ENCODE data around the gene EWSR1.

The EWSR1 gene

DNA sequence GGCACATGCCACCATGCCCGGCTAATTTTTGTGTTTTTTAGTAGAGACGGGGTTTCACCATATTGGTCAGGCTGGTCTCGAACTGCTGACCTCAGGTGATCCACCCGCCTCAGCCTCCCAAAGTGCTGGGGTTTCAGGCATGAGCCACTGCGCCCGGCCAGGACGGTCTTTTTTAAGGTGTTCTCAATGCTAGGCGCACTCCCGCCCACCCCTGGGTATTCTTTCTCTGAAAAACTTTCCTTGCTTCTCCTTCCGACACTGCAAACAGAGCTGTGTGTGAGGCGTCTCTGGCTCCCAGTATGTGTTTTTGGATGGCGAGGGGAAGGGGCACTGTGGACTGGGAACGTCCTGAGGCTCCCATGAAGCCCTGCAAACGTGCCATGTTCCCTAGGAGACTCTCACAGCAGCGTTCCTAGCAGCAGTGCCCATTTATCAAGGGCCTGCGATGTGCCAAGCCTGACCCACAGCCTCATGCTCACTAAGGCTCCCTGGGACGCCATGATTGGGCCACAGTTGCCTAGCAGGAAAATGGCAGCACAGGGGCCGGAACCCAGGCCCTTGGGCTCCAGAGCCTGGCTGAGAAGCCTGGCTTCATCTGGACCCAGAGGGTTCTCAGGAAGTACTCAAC is 49.9 kb downstream of the EWSR1 start:
- no peak for DNase-seq (ENCODE audit: low spot score)

DNA sequence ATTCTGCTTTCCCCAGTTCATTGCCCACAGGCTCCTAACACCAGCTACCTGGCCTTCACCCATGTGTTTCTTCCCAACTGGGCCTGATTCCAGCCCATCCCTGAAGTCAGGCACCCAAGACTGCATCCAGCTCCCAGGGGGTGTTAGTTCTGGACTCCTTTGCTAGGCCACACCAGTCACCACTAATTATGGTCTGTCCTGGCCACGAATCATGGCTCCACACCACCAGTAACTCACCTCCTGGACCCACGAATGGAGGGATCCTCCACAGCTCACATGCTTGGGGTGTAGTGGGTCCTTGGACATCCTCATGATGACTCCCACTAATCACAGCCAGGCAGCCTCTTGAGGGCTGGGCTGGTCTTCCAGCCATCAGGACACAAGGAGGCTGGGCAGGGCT is 51.0 kb downstream of the EWSR1 start:
- no peak for DNase-seq (ENCODE audit: low spot score)

DNA sequence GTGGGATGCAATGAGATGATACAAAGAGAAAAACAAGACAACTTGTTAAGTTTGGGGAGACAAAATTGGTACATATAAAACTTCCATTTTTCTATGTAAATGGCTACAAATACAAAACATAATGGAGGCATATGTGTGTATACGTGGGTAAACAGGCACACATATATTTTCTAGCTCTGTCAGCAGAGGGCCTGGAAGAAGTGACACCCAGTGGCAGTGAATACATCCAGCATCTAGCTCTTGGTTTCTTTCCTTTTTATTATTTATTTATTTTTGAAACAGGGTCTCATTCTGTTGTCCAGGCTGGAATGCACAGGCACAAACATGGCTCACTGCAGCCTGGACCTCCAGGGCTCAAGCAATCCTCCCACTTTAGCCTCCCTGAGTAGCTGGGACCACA is 52.5 kb downstream of the EWSR1 start:
- DNase-seq (ENCODE audit: low spot score) = no peak

DNA sequence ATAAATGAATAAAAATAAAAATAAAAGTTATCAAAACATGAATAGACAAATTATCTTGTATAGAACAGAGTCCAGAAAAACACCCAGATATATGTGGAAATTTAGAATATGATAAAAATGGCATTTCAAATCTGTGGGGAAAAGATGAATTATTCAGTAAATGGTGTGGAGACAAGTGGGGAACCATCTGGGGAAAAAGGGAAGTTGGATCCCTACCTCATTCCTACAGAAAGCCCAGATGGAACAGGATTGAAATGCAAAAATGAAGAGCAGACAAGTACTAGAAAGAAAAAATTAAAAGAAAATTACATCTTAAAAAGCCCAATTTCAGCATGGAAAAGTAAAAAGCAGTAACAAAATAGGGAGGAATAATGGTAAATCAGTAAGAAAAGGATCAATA is 55.6 kb downstream of the EWSR1 start:
- DNase-seq (ENCODE audit: low spot score) = no peak

DNA sequence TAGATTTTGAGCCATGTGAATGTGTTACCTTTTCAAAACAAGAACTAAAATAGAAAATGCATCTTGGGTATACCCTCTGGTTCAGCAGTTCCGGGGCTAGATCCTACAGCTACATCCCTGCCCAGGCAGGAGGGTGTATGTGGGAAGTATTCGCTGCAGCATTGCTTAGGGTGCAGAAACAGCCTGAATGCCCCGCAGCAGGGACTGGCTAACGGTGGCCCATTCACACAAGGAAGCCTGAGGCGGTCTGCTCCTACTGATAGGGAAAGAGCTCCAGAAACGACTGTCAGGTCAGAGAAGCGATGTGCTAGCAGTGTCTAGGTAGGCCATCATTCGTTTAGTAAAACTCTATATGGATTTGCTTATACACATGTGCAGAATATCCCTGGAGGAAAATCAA is 57.3 kb downstream of the EWSR1 start:
- DNase-seq (ENCODE audit: low spot score) = no peak

DNA sequence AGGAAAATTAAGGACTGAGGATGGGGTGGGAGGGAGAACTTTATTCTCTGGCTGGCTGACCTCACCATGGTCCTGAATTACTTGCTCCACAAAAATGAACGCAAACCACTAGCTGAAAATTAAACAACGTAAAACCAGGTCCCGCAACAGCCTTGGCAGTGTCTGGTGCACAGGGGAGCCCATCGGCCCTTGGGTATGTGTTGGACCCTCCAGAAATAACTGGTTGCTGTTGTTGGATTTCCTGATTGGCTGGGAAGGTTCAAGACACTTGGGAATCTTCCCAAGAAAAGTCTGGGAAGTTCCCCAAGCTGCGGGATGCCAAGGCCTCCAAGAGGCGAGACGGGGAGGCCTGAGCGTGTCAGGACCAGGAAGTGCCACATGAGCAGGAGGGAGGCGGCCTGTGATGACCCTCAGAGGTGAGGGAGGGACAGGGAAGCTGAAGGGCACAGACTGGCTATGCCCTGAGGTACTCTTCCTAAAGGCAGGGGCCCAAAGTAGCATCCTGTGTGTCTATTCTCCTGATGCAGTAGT is 57.8 kb downstream of the EWSR1 start:
- no peak for DNase-seq (ENCODE audit: low spot score)

GRCh38 chr22:29326481-29326880 is 58.4 kb downstream of the EWSR1 start:
- no peak for DNase-seq (ENCODE audit: low spot score)

- no peak for DNase-seq (ENCODE audit: low spot score)
These were observed 59.2 kb downstream of the EWSR1 start for GRCh38 chr22:29327089-29327764.

DNA sequence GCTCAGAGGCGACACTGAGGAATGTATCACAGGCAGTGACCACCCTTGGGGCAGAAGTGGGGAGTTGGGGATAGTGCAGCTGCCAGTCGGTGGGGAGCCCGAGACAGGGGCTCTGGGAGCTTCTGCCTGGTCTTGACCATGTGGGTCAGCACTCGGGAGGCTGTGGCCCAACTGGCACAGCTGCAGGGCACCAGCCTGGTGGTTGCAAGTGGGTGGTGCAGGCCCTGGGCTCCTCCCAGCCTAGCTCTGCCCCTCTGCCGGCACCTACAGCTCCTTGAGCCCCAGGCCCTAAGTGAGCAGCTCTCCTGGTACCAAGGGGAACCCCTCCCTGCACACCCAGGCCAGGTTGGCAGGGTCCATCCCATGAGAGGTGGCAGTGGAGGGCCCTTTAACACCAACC is 60.0 kb downstream of the EWSR1 start:
- no peak for DNase-seq (ENCODE audit: low spot score)

DNA sequence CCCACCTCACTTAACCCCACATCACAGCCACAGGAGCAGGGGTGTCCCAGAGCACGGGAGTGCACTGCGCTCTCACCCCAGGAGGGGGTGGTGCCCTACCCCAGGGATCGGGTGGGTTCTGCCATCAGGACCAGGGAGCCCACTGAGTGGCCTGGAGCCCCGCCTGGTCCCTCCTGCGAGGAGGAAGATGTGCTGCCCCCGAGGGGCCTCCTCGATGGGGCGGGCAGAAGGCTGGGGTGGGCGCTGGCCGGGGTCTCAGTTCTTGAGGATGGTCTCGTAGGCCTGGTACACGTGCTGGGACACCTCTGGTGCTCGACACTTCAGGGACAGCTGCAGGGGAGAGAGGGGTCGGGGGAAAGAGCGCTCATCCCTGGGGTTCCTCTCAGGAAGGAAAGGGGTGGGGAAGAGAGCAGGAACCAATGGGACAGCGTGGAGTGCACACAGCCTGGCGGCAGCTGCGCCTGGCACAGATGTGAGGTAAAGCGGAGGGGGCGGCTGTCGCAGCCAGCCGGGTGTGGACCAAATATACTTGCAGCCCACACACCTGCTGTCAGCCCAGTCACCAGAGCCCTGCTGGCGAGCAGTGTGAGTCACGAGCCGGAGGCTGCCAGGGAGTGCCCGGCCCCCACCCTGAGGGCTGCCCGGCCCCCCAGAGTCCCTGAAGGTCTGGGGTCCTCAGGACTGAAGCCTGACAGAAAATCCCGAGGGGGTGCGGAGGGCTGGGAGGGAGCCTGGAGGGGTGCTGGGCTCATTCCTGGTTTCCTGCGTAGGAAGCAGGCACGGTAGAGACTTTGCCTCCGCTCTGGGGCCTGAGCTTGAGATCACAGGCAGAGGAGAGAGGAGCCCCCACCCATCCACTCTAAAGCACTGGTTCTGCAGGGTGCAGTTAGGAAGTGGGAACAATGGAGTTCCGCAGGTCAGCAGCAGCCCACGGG is 60.8 kb downstream of the EWSR1 start:
- DNase-seq (ENCODE audit: low spot score) = no peak

- DNase-seq (ENCODE audit: low spot score) = no peak
These were observed 61.5 kb downstream of the EWSR1 start for GRCh38 chr22:29329581-29329980.

DNA sequence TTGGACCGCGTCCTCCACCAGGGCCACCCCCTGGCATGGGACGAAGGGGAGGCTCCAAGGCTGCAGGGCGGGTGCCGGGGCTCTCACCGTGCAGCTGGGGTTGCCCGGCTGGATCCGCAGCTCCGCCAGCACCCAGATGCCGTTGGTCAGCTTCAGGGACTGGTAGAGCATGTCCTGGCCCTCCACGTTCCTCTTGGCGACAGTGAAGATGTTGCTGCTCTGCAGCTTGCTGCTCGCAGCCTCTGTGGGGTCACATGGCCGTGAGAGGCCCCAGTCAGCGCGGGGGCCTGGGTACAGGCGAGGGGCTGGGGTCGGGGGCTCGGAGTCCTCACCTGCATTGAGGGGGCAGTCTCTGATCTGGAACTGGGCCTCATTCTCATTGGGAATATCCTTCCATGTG is 62.2 kb downstream of the EWSR1 start:
- DNase-seq (ENCODE audit: low spot score) = no peak

DNA sequence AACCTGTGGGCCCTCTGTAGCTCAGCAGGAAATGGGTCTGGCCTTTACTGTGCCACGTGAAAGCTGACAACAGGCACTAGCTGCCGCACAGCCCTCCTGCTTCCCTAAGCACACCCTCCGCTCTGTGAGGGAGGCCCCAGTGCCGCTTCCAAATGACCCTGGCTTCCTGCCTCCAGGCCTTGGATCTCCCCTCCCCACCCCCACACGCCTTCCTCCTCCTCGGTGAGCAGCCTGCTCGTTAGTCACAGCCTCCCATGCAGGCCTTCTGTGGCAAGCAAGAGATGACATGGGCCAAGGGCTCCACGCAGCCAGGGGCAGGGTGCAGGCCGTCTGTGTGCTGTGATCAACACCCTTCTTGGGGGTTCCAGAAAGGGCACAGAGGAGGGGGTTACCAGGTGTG is 62.7 kb downstream of the EWSR1 start:
- DNase-seq (ENCODE audit: low spot score) = no peak

DNA sequence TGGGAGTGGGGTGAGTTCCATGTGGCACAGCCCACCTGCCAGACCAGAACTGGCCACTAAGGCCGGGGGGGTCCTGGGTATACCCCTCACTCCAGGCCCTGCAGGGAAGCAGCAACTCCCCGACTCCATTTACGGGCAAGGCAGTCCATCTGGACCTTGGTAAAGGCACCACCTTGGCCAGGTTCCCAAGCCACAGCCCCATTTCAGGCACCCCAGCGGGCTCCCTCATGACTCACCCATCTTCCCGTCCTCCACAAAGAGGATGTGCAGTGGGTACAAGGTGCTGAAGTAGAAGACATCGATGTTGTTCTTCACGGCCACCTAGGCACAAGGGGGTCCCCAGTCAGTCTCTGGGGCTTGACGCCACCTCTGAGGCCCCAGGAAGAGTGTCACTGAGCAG is 63.1 kb downstream of the EWSR1 start:
- DNase-seq (ENCODE audit: low spot score) = no peak

DNA sequence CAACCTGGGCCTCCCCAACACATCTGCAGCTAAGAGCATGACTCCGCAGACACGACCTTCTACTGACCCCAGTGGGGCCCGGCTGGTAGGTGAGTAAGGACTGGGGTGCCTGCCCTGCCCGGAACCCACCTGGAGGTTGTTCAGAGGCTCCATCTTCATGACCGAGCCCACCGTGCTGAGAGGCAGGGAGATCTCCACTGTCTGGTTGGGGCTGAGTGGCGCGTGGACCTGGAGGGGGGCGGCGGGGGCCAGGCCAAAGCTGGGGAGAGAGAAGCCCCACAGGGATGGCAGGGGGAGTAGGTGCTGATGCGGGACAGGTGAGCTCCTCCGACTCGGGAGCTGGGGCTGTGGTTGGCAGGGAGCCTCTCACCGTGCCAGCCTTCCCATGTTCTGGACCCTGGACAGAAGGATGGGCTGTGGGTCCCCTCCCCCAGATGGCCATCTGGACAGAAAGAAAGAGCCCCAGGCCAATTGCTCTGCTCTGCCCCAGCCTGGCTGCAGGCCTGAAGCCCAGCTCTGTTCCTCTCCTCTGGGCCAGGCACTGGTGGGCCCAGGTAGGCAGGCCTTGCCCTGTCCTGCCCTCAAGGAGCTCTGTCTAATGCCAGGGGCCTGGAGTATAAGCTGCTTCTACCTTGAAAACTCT is 63.7 kb downstream of the EWSR1 start:
- DNase-seq (ENCODE audit: low spot score) = no peak

DNA sequence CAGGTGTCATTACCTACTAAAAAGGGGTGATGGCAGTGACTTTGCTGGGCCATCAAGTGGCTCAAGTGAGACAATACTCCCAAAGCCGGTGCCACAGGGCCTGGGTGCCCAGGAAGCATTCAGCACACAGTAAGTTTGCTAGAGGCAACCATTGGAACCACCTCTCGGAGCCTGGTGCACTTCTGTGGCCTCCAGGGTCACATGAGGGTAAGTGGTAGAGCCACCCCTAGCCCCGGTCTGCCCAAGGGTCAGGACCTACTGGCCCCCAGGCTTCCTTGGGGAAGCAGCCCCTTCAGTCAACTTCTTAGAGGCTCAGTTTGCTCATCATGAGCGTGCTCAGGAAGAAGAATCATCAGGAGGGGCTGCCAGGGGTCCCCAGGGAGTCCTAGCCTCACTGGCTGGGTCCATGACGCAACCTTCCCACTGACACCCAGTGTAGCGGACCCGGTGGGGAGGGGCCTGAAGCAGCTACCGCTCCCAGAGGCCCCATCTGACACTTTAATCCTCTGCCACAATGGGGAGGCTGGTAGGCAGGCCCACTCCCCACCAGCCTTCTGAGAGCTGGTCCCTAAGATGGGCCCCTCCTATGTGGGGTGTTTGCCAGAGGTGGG is 64.9 kb downstream of the EWSR1 start:
- DNase-seq (ENCODE audit: low spot score) = no peak

DNA sequence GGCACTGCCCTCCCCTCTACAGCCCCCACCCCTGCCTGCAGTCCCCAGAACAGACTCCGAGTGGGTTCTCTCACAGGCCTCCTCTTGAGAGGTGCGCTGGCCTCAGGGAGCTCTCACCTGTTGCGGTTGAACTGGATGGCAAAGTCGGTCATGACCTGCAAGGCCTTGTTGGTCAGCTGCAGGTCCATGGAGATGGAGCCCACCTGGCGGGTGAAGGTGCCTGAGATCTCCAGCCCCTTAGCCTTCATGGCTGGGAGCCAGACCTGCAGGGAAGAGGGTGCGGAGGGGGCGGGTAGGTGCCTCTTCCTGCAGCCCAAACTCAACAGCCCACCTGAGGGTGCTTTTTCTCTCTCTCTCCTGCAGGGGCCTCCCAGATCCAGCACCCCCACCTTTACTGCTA is 66.1 kb downstream of the EWSR1 start:
- DNase-seq (ENCODE audit: low spot score) = no peak

- DNase-seq (ENCODE audit: low spot score) = no peak
These were observed 66.8 kb downstream of the EWSR1 start for GRCh38 chr22:29334696-29335344.

- DNase-seq (ENCODE audit: low spot score) = no peak
These were observed 67.6 kb downstream of the EWSR1 start for GRCh38 chr22:29335656-29336055.

- DNase-seq (ENCODE audit: low spot score) = no peak
These were observed 68.9 kb downstream of the EWSR1 start for GRCh38 chr22:29336751-29337490.

Measured in activated CD4-positive, alpha-beta T cell treated with anti-CD3 and anti-CD28 coated beads, Interleukin-2, Interleukin-4, amounts not matched to agents 100 ng/mL and 50 ng/mL, durations not matched to agents 16 hours and 8 hours (primary cell).